ENCODE results near the gene TRABD2B. TPM values are rescaled to one million over a fixed set of nuclear protein-coding genes. Genes with fewer than 3 reads are reported as not detected.

The TRABD2B gene
- total and polyA plus RNA-seq, 11 donors = 0.31 to 1.1 (median 0.80) TPM

DNA sequence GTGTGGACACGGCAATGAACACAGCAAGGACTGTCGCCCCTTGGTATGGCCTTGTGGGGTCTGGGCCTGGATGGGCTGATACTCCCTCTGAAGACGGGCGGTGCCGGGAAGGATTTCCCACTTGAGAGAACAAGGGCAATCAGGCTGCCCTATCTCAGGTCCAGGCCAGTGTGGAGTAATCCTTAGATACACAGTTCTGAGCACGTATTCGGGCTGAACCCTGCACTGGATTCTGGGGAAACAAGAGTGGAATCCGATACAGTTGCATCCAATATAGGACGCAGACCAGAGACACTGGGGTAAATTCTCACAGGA lies 177.7 kb downstream of the TRABD2B start:
- ATAC-seq = no peak
- 89 to 93% (median 90%) methylated on average over 9 of the region's 9 CpGs for whole genome bisulfite sequencing, 4 donors
- Histone ChIP-seq H3K9me3 (no peaks in the 10 kb centered on the region), H3K27ac (no peak overlapping the region), H3K27me3 (no peaks in the 10 kb centered on the region), H3K4me1 (peaks cover 0 to 17% (median 3%) of the 10 kb centered on the region in 12 donors), H3K4me3 (no peak overlapping the region), H3K36me3 (no peaks in the 10 kb centered on the region)
- TF ChIP-seq, protein P1, sequence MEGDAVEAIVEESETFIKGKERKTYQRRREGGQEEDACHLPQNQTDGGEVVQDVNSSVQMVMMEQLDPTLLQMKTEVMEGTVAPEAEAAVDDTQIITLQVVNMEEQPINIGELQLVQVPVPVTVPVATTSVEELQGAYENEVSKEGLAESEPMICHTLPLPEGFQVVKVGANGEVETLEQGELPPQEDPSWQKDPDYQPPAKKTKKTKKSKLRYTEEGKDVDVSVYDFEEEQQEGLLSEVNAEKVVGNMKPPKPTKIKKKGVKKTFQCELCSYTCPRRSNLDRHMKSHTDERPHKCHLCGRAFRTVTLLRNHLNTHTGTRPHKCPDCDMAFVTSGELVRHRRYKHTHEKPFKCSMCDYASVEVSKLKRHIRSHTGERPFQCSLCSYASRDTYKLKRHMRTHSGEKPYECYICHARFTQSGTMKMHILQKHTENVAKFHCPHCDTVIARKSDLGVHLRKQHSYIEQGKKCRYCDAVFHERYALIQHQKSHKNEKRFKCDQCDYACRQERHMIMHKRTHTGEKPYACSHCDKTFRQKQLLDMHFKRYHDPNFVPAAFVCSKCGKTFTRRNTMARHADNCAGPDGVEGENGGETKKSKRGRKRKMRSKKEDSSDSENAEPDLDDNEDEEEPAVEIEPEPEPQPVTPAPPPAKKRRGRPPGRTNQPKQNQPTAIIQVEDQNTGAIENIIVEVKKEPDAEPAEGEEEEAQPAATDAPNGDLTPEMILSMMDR (IDR thresholded peaks at IDR 0.05) = no peak
- TF ChIP-seq POLR2A (IDR thresholded peaks at IDR 0.05) = no peak
- DNase-seq = peak in 1 of 5 donors; percentile 9
- intact Hi-C loops (cut with DNase I) = loop anchor here in 1 of 10 donors (10.0 kb wide), 1 partner anchor 65 kb away; no protein-coding TSS in a partner anchor

DNA sequence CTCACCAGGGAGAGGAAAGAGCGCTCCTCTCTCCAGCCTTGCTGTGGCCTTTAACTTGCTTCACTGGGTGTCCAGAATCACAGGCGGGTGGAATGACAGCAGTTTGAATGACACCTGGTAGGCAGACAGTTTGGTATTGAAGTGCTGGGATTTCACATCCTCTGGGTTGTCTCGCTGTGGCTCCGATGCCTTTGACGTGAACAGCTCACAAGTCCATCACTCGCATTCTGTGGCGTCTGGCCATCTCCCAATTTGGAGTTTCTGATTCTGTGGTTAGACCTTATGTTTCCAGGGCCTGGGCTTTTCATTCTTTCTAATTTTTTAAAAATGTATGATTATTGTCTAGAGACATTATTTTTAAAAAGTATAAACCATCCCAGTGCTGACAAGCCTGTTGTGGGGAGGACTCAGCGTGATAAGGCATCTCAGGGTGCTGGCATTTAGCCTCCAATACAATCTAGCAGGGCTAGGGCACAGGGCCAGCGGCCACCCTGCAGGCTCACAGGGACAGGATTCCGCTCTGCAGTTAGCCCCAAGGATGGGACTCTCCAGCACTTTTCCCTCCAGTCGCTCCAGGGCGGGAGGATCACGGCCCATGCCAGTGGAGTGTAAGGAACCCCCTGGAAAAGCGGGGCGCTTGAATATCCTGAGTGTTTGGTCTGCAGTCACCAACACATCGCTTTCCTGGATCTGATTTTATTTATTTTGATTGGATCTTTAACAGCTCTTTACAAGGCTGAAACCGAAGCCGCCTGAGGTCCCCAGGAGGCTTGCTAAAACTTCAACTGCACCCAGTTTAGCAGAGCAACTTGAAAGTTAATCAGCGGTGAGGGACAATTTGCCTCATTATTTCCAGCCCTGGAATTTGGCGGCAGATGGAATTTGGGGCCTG lies 178.3 kb downstream of the TRABD2B start:
- Histone ChIP-seq H3K4me1 (peaks cover 0 to 23% (median 8%) of the 10 kb centered on the region in 12 donors), H3K36me3 (no peaks in the 10 kb centered on the region), H3K4me3 (no peak overlapping the region), H3K9me3 (no peaks in the 10 kb centered on the region), H3K27me3 (no peaks in the 10 kb centered on the region), H3K27ac (peak overlapping the region in 1 of 12 donors; percentile 24)
- intact Hi-C loops (cut with DNase I) = loop anchor here in 1 of 10 donors (10.0 kb wide), 1 partner anchor 64 kb away; no protein-coding TSS in a partner anchor
- WGBS, 4 donors = 77 to 87% (median 84%) methylated on average over 20 of the region's 20 CpGs
- DNase-seq = peak in 1 of 5 donors; percentile 28
- TF ChIP-seq, protein P1 (IDR thresholded peaks at IDR 0.05) = no peak
- TF ChIP-seq POLR2A (IDR thresholded peaks at IDR 0.05) = no peak
- no peak for ATAC-seq

DNA sequence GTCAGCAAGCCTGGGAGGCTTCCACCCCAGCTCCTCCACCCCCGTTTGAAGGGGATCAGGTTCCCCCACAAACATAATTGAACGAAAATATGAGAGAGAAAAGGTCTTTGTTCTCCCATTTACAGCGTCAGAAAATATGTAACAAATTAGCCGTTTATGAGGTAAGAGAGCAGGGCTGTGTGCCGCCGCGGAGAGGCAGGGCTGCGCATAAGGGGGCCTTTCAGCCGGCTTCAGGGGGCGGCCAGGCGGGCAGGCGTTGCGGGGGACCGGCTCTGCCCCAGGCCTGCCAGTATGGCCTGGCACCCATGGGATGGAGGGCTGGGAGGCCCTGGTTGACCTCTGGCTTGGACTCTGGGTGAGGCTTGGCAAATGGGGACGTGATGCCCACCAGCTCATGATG lies 179.3 kb downstream of the TRABD2B start:
- H3K36me3 ChIP-seq = no peaks in the 10 kb centered on the region
- ATAC-seq (no peak), DNase-seq (peak in 1 of 5 donors; percentile 13)
- intact Hi-C loops (cut with DNase I) = loop anchor here in 1 of 10 donors (10.0 kb wide), 1 partner anchor 63 kb away; no protein-coding TSS in a partner anchor
- no peaks in the 10 kb centered on the region for H3K9me3 ChIP-seq
- no peaks in the 10 kb centered on the region for H3K27me3 ChIP-seq
- no peak overlapping the region for H3K27ac ChIP-seq
- H3K4me3 ChIP-seq = no peak overlapping the region
- peaks cover 0 to 33% (median 9%) of the 10 kb centered on the region in 12 donors for H3K4me1 ChIP-seq
- 94 to 97% (median 95%) methylated on average over 15 of the region's 15 CpGs for WGBS, 4 donors
- TF ChIP-seq POLR2A (IDR thresholded peaks at IDR 0.05) = no peak
- TF ChIP-seq, protein P1 (IDR thresholded peaks at IDR 0.05) = no peak

DNA sequence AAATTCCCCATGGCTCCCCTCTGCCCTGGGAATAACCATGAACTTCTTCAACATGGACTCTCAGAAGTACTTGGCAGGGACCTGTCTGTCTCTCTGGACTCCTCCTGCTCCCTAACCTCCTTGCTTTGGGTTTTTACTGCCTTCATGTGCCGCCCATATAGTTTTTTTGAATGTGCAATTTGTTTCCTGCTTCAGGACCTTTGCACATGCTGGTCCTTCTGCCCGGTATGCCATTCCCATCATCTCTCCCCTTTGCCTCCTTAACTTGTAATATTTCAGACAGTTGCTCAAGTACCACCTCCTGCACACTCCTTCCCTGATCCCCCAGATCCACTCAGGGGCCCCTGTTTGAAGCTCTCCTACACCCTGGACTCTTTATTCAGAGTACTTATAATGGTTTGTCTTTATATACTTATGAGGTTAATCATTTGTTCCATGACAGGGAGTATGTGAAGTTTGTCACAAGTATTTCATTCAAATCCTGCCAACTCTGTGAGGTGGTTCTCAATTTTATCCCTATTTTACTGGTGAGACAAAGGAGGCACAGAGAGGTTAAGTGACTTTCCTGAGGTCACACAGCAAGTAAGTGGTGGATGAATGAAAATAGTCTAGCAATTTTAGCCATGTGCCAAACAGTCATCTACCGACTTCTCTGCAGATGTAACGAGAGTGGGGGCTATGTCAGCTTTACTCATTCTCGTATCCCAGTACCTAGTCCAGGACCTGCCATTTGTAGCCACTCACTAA lies 180.7 kb downstream of the TRABD2B start:
- H3K4me3 ChIP-seq = no peak overlapping the region
- no peak for TF ChIP-seq POLR2A (IDR thresholded peaks at IDR 0.05)
- TF ChIP-seq, protein P1 (IDR thresholded peaks at IDR 0.05) = no peak
- no peaks in the 10 kb centered on the region for H3K9me3 ChIP-seq
- intact Hi-C loops (cut with DNase I) = loop anchor here in 1 of 10 donors (10.0 kb wide), 1 partner anchor 62 kb away; no protein-coding TSS in a partner anchor
- H3K27me3 ChIP-seq = no peaks in the 10 kb centered on the region
- no peak for ATAC-seq
- peak in 1 of 5 donors; percentile 7 for DNase-seq
- WGBS, 4 donors = 90 to 92% (median 91%) methylated on average over 5 of the region's 5 CpGs
- H3K27ac ChIP-seq = no peak overlapping the region
- H3K4me1 ChIP-seq = peaks cover 0 to 33% (median 9%) of the 10 kb centered on the region in 12 donors
- no peaks in the 10 kb centered on the region for H3K36me3 ChIP-seq
